K562 (cell line): ENCODE data around the gene LIG3. TPM values are rescaled to one million over a fixed set of nuclear protein-coding genes. Genes with fewer than 3 reads are reported as not detected.

ENCODE experiments used
- CBX8 ChIP-seq: fragments of 200-600 bp; sonication (generic); IDR thresholded peaks from 2 replicates; pipeline ENCODE4 v1.6.1; 2012; ENCODE audit warnings: borderline replicate concordance, mixed run types, low read depth, mild to moderate bottlenecking, moderate library complexity, mixed read lengths, low read length, control low read depth, inconsistent platforms; ENCODE audit not compliant: poor library complexity, severe bottlenecking; ENCODE audit errors: extremely low read depth
- ESRRA ChIP-seq: fragments of 450-650 bp; IDR thresholded peaks from 2 replicates; pipeline ENCODE4 v1.6.1; 2014; ENCODE audit warnings: low read depth, mild to moderate bottlenecking, moderate library complexity, borderline replicate concordance
- MAFK ChIP-seq: IDR thresholded peaks from 2 replicates; pipeline ENCODE4 v1.6.1; 2011; ENCODE audit warnings: low read length, improper control_type of control experiment
- RBM22 ChIP-seq: fragments of 200-400 bp; formaldehyde crosslinking; IDR thresholded peaks from 2 replicates; pipeline ENCODE4 v1.6.1; 2018; ENCODE audit warnings: low read length, low read depth; ENCODE audit not compliant: poor library complexity, severe bottlenecking
- TAF15 ChIP-seq: fragments of 200-400 bp; formaldehyde crosslinking; IDR thresholded peaks from 2 replicates; pipeline ENCODE4 v1.6.1; 2017; ENCODE audit warnings: mild to moderate bottlenecking, low read depth, low read length, moderate library complexity
- TCF7 ChIP-seq: sonication (generic); IDR thresholded peaks from 2 replicates; pipeline ENCODE4 v1.6.1; 2016; ENCODE audit warnings: antibody characterized with exemption, borderline replicate concordance
- ZNF217 ChIP-seq: sonication (generic); formaldehyde crosslinking; IDR thresholded peaks from 2 replicates; pipeline ENCODE4 v1.8.0; 2022; ENCODE audit warnings: mild to moderate bottlenecking, missing genetic modification reagents
- polyA plus RNA-seq, 8 experiments: library from polyadenylated mRNA; depleted of rRNA in 4 of 8; stranded (reverse) in 5 of 8; unstranded in 3 of 8; fragments of >200 nt; fragmentation: Nextera tagmentation in 2 of 8; fragmentation: Illumina TruSeq in 1 of 8; extraction: Ambion mirVana in 2 of 8; extraction: Trizol in 1 of 8; gene quantifications; 2 replicates each; pipeline versions ENCODE4 v1.2.1 to v1.2.3, GENCODE V29; 2011 to 2014; ENCODE audit warnings: inconsistent platforms in 1 of 8, missing spikeins in 1 of 8
- total RNA-seq, 7 experiments: library from RNA; depleted of rRNA in 6 of 7; stranded (reverse); fragments of >200 nt in 6 of 7; fragmentation: Illumina TruSeq in 2 of 7; extraction: Trizol in 2 of 7; gene quantifications; 2 replicates each; pipeline versions ENCODE4 v1.2.1 to v1.2.3, GENCODE V29; 2011 to 2021; ENCODE audit warnings: low replicate concordance in 1 of 7
- TF ChIP-seq, protein P1 (sequence below): fragments of 250-450 bp; sonication (Bioruptor Pico); IDR thresholded peaks from 2 replicates; pipeline ENCODE4 v1.8.0; 2021; ENCODE audit warnings: mild to moderate bottlenecking, moderate library complexity
- TF ChIP-seq, protein P2 (sequence below): sonication (generic); formaldehyde crosslinking; IDR thresholded peaks from 2 replicates; pipeline ENCODE4 v1.8.0; 2023; ENCODE audit warnings: mild to moderate bottlenecking, missing genetic modification reagents
- TF ChIP-seq, protein P3 (sequence below): fragments of 450-650 bp; IDR thresholded peaks from 2 replicates; pipeline ENCODE4 v1.6.1; 2018; ENCODE audit warnings: mild to moderate bottlenecking, low read depth; ENCODE audit not compliant: partially characterized antibody
- TF ChIP-seq, protein P4 (sequence below), 2 experiments: fragments of 250-450 bp in 1 of 2; fragments of 450-650 bp in 1 of 2; sonication (Bioruptor Pico) in 1 of 2; IDR thresholded peaks; 2 replicates each; pipeline versions ENCODE4 v1.6.1 to v1.8.0; 2016 to 2021; ENCODE audit warnings: mild to moderate bottlenecking in 2 of 2, moderate library complexity in 2 of 2, missing compliant biosample characterization in 1 of 2, missing genetic modification characterization in 1 of 2
- TF ChIP-seq, protein P5 (sequence below): fragments of 450-650 bp; conservative IDR thresholded peaks from 2 replicates; pipeline ENCODE4 v1.6.1; 2016; ENCODE audit warnings: missing genetic modification characterization, low read depth, mild to moderate bottlenecking, missing compliant biosample characterization, moderate library complexity
- TF ChIP-seq, protein P6 (sequence below), 2 experiments: IDR thresholded peaks; 2 replicates each; pipeline ENCODE4 v1.6.1; 2012; ENCODE audit warnings: improper control_type of control experiment in 2 of 2, low read depth in 2 of 2, low read length in 2 of 2, borderline replicate concordance in 1 of 2

Gene LIG3
- total and polyA plus RNA-seq, 9 of the 15 experiments (the other 6 are each of a cell fraction or from before 2014, with no cell fraction given) = 7.6 to 75.0 (median 43.0) TPM

DNA sequence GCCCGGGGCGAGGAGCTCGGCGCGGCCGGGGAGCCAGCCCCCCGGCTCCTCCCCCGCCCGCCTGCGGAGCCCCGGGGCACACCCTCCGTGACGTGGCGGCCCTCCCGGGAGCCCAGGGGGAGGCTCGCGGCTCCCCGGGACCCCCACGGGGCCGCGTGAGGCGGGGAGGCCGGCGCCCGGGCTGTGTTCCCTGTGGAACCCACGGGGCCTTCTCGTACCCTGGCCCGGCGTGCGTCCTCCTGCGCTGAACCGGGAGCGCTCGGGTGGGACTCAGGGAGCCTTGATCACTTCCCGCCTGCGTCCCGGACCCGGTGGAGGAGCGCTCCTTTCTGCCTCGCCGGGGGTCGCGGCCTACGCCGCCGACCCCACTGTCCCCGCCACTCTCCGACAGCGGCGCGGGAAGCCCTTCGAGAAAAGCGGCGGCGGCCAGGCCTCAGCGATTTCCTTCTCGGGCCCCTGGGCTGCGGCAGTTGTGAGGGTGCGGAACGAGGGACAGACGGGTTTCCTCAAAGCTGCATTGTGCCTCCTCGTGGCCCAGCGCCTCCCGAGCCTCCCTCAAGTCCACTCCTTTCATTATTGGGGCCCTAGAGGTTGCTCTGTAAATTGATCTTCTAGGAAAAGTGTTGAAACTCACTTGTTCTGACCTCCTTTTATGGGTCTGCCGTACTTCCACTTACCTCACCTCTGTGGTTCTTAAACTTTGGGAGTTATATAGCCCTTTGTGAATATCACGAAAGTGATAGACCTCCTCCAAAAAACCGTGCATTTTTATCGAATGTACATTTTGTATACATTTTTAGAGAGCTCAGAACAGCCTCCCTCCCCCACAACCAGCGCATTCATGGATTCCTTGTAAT, 597 bp downstream of the LIG3 start (continued):
- TF ChIP-seq, protein P1, sequence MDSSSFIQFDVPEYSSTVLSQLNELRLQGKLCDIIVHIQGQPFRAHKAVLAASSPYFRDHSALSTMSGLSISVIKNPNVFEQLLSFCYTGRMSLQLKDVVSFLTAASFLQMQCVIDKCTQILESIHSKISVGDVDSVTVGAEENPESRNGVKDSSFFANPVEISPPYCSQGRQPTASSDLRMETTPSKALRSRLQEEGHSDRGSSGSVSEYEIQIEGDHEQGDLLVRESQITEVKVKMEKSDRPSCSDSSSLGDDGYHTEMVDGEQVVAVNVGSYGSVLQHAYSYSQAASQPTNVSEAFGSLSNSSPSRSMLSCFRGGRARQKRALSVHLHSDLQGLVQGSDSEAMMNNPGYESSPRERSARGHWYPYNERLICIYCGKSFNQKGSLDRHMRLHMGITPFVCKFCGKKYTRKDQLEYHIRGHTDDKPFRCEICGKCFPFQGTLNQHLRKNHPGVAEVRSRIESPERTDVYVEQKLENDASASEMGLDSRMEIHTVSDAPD (CRISPR knock-in tag) = no peak
- TF ChIP-seq, protein P2, sequence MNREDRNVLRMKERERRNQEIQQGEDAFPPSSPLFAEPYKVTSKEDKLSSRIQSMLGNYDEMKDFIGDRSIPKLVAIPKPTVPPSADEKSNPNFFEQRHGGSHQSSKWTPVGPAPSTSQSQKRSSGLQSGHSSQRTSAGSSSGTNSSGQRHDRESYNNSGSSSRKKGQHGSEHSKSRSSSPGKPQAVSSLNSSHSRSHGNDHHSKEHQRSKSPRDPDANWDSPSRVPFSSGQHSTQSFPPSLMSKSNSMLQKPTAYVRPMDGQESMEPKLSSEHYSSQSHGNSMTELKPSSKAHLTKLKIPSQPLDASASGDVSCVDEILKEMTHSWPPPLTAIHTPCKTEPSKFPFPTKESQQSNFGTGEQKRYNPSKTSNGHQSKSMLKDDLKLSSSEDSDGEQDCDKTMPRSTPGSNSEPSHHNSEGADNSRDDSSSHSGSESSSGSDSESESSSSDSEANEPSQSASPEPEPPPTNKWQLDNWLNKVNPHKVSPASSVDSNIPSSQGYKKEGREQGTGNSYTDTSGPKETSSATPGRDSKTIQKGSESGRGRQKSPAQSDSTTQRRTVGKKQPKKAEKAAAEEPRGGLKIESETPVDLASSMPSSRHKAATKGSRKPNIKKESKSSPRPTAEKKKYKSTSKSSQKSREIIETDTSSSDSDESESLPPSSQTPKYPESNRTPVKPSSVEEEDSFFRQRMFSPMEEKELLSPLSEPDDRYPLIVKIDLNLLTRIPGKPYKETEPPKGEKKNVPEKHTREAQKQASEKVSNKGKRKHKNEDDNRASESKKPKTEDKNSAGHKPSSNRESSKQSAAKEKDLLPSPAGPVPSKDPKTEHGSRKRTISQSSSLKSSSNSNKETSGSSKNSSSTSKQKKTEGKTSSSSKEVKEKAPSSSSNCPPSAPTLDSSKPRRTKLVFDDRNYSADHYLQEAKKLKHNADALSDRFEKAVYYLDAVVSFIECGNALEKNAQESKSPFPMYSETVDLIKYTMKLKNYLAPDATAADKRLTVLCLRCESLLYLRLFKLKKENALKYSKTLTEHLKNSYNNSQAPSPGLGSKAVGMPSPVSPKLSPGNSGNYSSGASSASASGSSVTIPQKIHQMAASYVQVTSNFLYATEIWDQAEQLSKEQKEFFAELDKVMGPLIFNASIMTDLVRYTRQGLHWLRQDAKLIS (CRISPR knock-in tag) = peak; percentile 79; the same call in 1 of the 2 replicates
- TF ChIP-seq ZNF217 (no peak), ESRRA (no peak), RBM22 (peak; percentile 77), MAFK (no peak), CBX8 (no peak), TCF7 (no peak), TAF15 (no peak)
- TF ChIP-seq, protein P3, sequence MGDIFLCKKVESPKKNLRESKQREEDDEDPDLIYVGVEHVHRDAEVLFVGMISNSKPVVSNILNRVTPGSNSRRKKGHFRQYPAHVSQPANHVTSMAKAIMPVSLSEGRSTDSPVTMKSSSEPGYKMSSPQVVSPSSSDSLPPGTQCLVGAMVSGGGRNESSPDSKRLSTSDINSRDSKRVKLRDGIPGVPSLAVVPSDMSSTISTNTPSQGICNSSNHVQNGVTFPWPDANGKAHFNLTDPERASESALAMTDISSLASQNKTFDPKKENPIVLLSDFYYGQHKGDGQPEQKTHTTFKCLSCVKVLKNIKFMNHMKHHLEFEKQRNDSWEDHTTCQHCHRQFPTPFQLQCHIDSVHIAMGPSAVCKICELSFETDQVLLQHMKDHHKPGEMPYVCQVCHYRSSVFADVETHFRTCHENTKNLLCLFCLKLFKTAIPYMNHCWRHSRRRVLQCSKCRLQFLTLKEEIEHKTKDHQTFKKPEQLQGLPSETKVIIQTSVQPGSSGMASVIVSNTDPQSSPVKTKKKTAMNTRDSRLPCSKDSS = no peak
- TF ChIP-seq, protein P4, sequence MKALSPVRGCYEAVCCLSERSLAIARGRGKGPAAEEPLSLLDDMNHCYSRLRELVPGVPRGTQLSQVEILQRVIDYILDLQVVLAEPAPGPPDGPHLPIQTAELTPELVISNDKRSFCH (CRISPR knock-in tag; IDR thresholded peaks at IDR 0.05) = no peak
- TF ChIP-seq, protein P4 (tag; IDR thresholded peaks at IDR 0.05) = no peak
- TF ChIP-seq, protein P5, sequence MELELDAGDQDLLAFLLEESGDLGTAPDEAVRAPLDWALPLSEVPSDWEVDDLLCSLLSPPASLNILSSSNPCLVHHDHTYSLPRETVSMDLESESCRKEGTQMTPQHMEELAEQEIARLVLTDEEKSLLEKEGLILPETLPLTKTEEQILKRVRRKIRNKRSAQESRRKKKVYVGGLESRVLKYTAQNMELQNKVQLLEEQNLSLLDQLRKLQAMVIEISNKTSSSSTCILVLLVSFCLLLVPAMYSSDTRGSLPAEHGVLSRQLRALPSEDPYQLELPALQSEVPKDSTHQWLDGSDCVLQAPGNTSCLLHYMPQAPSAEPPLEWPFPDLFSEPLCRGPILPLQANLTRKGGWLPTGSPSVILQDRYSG (tag) = no peak
- TF ChIP-seq, protein P6, sequence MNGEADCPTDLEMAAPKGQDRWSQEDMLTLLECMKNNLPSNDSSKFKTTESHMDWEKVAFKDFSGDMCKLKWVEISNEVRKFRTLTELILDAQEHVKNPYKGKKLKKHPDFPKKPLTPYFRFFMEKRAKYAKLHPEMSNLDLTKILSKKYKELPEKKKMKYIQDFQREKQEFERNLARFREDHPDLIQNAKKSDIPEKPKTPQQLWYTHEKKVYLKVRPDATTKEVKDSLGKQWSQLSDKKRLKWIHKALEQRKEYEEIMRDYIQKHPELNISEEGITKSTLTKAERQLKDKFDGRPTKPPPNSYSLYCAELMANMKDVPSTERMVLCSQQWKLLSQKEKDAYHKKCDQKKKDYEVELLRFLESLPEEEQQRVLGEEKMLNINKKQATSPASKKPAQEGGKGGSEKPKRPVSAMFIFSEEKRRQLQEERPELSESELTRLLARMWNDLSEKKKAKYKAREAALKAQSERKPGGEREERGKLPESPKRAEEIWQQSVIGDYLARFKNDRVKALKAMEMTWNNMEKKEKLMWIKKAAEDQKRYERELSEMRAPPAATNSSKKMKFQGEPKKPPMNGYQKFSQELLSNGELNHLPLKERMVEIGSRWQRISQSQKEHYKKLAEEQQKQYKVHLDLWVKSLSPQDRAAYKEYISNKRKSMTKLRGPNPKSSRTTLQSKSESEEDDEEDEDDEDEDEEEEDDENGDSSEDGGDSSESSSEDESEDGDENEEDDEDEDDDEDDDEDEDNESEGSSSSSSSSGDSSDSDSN (IDR thresholded peaks at IDR 0.05; ENCODE audit: borderline replicate concordance in 1 of 2, low read depth in 2 of 2, low read length in 2 of 2) = 0 out of 4 replicates have a peak, but pooled peaks of 1 of the 2 experiments have one; percentile 11
